DOHH2 (cell line): ENCODE results near the gene HTR7.

ENCODE experiments used
- H3F3A ChIP-seq: fragments of 200-600 bp; sonication (generic), shearing (Covaris generic); 2 replicates; pipeline ENCODE4 v1.6.0; 2016; ENCODE audit warnings: antibody characterized with exemption, mild to moderate bottlenecking; ENCODE audit not compliant: control insufficient read depth, insufficient read depth
- H3K27ac ChIP-seq: fragments of 200-600 bp; sonication (generic); 2 replicates; pipeline ENCODE4 v1.5.1; 2014; ENCODE audit warnings: low read depth, mild to moderate bottlenecking, low read length, moderate library complexity
- H3K27me3 ChIP-seq: fragments of 200-600 bp; sonication (generic); 2 replicates; pipeline ENCODE4 v1.6.1; 2014; ENCODE audit warnings: mild to moderate bottlenecking, low read length, mixed read lengths; ENCODE audit not compliant: control insufficient read depth
- H3K36me3 ChIP-seq: fragments of 200-600 bp; sonication (generic); 2 replicates; pipeline ENCODE4 v1.6.1; 2014; ENCODE audit warnings: mild to moderate bottlenecking, low read length, moderate library complexity, mixed read lengths; ENCODE audit not compliant: control insufficient read depth
- H3K4me1 ChIP-seq: fragments of 200-600 bp; sonication (generic); 2 replicates; pipeline ENCODE4 v1.6.1; 2014; ENCODE audit warnings: mild to moderate bottlenecking, low read length, mixed read lengths; ENCODE audit not compliant: control insufficient read depth
- H3K4me2 ChIP-seq: fragments of 200-600 bp; sonication (generic); 2 replicates; pipeline ENCODE4 v1.6.0; 2014; ENCODE audit warnings: mild to moderate bottlenecking, low read length, moderate library complexity
- H3K4me3 ChIP-seq: fragments of 200-600 bp; sonication (generic); 2 replicates; pipeline ENCODE4 v1.5.1; 2014; ENCODE audit warnings: mild to moderate bottlenecking, low read length, mixed read lengths
- H3K79me2 ChIP-seq: fragments of 200-600 bp; sonication (generic); 2 replicates; pipeline ENCODE4 v1.6.1; 2014; ENCODE audit warnings: mild to moderate bottlenecking, low read length, mixed read lengths; ENCODE audit not compliant: control insufficient read depth
- H3K9me2 ChIP-seq: fragments of 200-600 bp; sonication (generic); replicated peaks from 2 replicates; pipeline ENCODE4 v1.6.1; 2014; ENCODE audit warnings: mild to moderate bottlenecking, low read length, mixed read lengths; ENCODE audit not compliant: control insufficient read depth
- H3K9me3 ChIP-seq: fragments of 200-600 bp; sonication (generic); 2 replicates; pipeline ENCODE4 v1.6.1; 2014; ENCODE audit warnings: antibody characterized with exemption, low read length, mixed read lengths; ENCODE audit not compliant: control insufficient read depth, insufficient read depth
- H4K20me1 ChIP-seq: fragments of 200-600 bp; sonication (generic); 2 replicates; pipeline ENCODE4 v1.6.0; 2014; ENCODE audit warnings: low read depth, mild to moderate bottlenecking, antibody characterized with exemption, low read length, moderate library complexity; ENCODE audit not compliant: control insufficient read depth, insufficient read depth
- EZH2phosphoT487 ChIP-seq: fragments of 200-600 bp; sonication (generic); IDR thresholded peaks from 2 replicates; pipeline ENCODE4 v1.6.1; 2017; ENCODE audit warnings: borderline replicate concordance, mild to moderate bottlenecking, antibody characterized with exemption, low read length, moderate library complexity, mixed read lengths
- TF ChIP-seq, protein P1 (sequence below): fragments of 200-600 bp; sonication (generic); IDR thresholded peaks from one replicate; pipeline ENCODE4 v1.5.1; 2014; ENCODE audit warnings: antibody characterized with exemption, mild to moderate bottlenecking, low read depth, low read length; ENCODE audit not compliant: poor library complexity, severe bottlenecking

The HTR7 gene

DNA sequence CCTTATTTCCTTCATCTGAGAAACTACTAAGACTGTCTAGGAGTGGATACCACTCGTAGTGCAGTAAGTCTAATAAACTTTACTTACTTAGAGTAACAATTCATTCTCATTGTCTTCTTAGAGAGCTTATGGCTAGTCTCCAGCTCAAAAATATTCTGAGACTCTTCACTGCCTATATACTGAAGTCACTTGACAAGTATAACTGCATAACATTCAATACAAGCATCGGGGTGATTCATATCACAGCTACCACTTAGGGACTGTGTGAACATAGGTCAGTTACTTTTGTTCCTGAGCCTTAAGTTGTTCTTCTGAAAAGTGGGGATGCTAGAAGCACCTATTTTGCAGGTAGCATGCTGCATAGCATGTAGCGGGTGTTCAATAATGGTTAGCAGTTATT lies 111.0 kb downstream of the HTR7 start:
- Histone ChIP-seq H3K36me3 (no peaks in the 10 kb centered on the region), H3K9me2 (no peaks in the 10 kb centered on the region), H3K9me3 (no peaks in the 10 kb centered on the region), H3K27me3 (peaks cover 24% of the 10 kb centered on the region; the same call in 1 of the 2 replicates), H3K27ac (no peak overlapping the region), H3K4me1 (no peaks in the 10 kb centered on the region), H3K79me2 (no peaks in the 10 kb centered on the region), H3F3A (no peaks in the 10 kb centered on the region), H4K20me1 (no peaks in the 10 kb centered on the region), H3K4me2 (no peak overlapping the region), H3K4me3 (no peak overlapping the region)
- no peak for TF ChIP-seq EZH2phosphoT487
- TF ChIP-seq, protein P1, sequence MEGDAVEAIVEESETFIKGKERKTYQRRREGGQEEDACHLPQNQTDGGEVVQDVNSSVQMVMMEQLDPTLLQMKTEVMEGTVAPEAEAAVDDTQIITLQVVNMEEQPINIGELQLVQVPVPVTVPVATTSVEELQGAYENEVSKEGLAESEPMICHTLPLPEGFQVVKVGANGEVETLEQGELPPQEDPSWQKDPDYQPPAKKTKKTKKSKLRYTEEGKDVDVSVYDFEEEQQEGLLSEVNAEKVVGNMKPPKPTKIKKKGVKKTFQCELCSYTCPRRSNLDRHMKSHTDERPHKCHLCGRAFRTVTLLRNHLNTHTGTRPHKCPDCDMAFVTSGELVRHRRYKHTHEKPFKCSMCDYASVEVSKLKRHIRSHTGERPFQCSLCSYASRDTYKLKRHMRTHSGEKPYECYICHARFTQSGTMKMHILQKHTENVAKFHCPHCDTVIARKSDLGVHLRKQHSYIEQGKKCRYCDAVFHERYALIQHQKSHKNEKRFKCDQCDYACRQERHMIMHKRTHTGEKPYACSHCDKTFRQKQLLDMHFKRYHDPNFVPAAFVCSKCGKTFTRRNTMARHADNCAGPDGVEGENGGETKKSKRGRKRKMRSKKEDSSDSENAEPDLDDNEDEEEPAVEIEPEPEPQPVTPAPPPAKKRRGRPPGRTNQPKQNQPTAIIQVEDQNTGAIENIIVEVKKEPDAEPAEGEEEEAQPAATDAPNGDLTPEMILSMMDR: no peak

DNA sequence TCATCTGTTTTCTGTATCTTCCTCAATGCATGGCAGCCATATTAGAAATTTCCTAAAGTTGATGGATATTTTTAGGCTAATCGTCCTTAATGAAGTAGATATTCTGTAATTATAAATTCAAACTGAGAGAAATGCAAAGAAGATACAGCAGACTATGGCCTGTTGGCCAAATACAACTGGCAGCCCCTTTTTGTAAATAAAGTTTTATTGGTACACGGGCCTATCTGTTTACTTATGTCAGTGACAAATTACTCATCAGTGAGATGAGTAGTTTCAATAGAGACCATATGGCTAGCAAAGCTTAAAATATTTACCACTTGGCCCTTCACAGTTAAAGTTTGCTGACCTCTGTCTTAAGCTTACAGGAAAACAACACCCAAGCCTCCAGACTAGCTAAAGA lies 112.3 kb downstream of the HTR7 start:
- no peaks in the 10 kb centered on the region for H3F3A ChIP-seq
- H3K27me3 ChIP-seq: peaks cover 22% of the 10 kb centered on the region; the same call in 1 of the 2 replicates
- H3K9me2 ChIP-seq: no peaks in the 10 kb centered on the region
- H3K36me3 ChIP-seq: no peaks in the 10 kb centered on the region
- H3K4me2 ChIP-seq: no peak overlapping the region
- H3K79me2 ChIP-seq: no peaks in the 10 kb centered on the region
- no peaks in the 10 kb centered on the region for H4K20me1 ChIP-seq
- no peak overlapping the region for H3K4me3 ChIP-seq
- H3K27ac ChIP-seq: no peak overlapping the region
- H3K4me1 ChIP-seq: no peaks in the 10 kb centered on the region
- TF ChIP-seq, protein P1: no peak
- TF ChIP-seq EZH2phosphoT487: no peak
- H3K9me3 ChIP-seq: no peaks in the 10 kb centered on the region

DNA sequence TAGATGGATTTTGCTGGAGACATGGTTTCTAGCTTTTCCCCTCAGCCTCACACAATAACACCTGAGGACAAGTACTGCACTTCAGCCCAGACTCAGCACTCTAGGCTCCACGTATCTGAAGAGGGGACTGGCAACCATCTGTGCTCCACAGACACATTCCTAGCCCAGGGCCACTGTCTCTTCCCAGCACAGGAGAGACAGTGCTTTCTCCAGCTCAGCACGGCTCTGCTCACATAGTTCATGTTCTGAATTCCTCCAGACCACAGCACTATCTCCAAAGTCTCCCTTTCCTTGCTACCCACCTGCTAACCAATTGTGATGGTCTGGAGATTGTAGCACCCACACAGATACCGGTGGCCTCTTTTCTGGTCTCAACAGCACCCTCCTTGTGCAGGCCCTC lies 114.5 kb downstream of the HTR7 start:
- H3F3A ChIP-seq: no peaks in the 10 kb centered on the region
- H3K79me2 ChIP-seq: no peaks in the 10 kb centered on the region
- peaks cover 19% of the 10 kb centered on the region for H3K27me3 ChIP-seq
- H3K27ac ChIP-seq: no peak overlapping the region
- H3K4me3 ChIP-seq: no peak overlapping the region
- H4K20me1 ChIP-seq: no peaks in the 10 kb centered on the region
- no peaks in the 10 kb centered on the region for H3K4me1 ChIP-seq
- no peak overlapping the region for H3K4me2 ChIP-seq
- H3K9me3 ChIP-seq: no peaks in the 10 kb centered on the region
- H3K36me3 ChIP-seq: no peaks in the 10 kb centered on the region
- TF ChIP-seq, protein P1: no peak
- TF ChIP-seq EZH2phosphoT487: no peak
- H3K9me2 ChIP-seq: no peaks in the 10 kb centered on the region
